ENCODE measurements around the gene CCNT2.
"Not testable (repeated sequence)": the region's sequence is repeated elsewhere in the genome, so short reads cannot be mapped to it uniquely, and the experiment has no call there.

The CCNT2 gene

GRCh38 chr2:134919341-134920210, 954 bp downstream of the CCNT2 start:
- DNase-seq (ENCODE audit: low spot score) = peak; percentile 37

GRCh38 chr2:134924912-134925311, 6.3 kb downstream of the CCNT2 start:
- DNase-seq (ENCODE audit: low spot score) = no peak

DNA sequence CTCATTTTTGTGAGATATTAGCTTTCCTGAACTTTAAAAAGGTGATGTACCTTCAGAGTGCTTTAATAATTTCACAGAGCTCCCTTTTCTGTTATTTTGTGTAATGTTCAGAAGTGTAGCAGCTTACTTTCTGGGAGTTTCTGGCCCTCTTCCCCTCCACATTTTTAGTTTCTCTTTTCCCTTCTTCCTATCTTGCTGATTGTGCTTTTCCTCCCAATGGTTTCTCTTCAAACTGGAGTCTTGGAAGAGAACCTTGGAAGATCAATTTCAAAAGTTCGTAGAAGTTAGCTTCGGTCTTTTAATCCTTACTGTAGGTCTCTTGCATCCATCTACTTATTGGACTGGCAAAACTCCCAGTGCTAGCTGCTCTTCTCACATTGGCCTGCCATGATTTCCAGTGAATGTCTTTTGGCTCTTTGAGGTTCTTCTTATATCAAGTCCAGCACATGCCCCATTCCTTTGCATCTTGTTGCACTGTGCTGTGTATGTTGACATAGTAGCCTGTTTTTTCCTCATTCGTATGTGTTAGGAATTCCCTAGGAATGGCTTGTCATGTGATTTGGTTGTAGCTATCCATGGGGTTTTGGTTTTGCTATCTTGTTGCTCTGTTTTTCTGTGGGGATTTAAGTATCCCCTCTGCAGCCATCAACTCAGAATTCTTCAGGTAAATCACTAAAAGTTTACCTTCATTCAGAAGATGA, 7.8 kb downstream of the CCNT2 start:
- no peak for DNase-seq (ENCODE audit: low spot score)

- DNase-seq (ENCODE audit: low spot score) = no peak
Measured at GRCh38 chr2:134927195-134927594, 8.6 kb downstream of the CCNT2 start.

GRCh38 chr2:134932864-134933526, 14.4 kb downstream of the CCNT2 start:
- DNase-seq (ENCODE audit: low spot score) = no peak

GRCh38 chr2:134933732-134934131, 15.1 kb downstream of the CCNT2 start:
- no peak for DNase-seq (ENCODE audit: low spot score)

- DNase-seq (ENCODE audit: low spot score) = no peak
Measured at GRCh38 chr2:134934150-134934549, 15.5 kb downstream of the CCNT2 start.

DNA sequence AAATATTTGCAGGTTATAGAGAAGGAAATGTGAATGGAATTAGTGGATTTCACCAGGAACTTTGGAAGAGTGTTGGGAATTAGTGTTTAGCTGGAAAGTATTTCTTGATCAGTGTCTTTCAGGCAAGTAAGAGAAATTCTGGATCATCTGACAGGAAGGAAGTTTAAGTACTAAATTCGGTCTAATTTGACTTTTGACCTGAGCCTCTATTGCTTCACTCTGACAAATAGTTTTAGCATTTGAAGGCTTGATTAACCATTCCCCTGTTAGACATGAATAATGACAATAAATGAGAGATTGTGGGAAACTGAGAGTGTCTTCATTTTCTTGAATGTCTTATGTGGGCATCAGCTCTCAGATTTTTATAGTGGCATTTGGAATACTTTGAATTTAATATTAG, 16.0 kb downstream of the CCNT2 start:
- DNase-seq (ENCODE audit: low spot score) = no peak

DNA sequence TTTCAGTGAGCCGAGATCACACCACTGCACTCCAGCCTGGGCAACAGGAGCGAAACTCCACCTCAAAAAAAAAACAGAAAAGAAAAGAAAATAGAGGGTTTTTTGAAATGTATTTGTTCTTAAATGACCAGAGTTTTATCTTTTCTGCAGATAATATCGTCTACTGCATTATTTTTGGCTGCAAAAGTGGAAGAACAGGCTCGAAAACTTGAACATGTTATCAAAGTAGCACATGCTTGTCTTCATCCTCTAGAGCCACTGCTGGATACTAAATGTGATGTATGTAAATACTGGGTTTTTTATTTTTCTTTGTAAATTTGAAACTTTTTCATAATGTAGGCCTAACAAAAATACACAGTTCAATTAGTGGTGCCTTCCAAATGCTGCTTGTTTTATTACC, 18.1 kb downstream of the CCNT2 start:
- no peak for DNase-seq (ENCODE audit: low spot score)

DNA sequence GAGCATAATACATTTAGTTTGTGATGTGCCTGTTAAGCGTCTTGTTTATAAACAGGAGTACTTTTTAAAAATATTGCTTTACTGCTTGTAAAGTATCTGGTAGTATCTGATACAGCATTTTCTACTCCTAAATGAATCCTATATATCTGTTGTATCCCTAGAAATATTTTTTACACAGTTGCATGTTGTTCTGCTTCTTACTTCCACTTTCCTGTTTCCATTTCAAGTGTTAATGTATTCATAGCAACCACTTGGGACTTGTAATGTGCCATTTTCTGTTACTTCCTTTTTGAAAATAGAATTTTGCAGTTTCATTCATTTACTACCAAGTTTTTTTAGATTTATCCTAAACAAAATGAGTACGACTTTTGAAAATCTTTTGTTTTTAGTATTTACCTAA, 24.9 kb downstream of the CCNT2 start:
- peak; percentile 35 for DNase-seq (ENCODE audit: low spot score)

GRCh38 chr2:134944975-134945374, 26.4 kb downstream of the CCNT2 start:
- DNase-seq (ENCODE audit: low spot score) = no peak

DNA sequence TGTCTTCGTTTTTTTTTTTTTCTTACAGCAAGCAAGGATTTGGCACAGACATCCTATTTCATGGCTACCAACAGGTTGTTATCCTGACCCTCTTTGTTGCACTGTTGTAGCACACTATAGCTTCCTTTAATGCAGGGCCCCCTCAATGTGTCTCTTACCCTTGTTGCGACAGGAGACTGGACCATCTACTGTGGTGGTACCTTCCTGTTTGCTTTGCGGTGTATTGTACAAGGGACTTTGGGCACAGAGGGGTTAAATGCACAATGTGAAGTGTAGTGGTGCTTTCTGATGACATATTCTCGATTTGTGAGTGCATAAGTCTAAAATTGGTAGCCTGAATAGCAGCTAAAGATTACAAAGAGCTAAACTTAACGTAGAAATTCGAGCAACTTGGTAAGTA, 27.5 kb downstream of the CCNT2 start:
- no peak for DNase-seq (ENCODE audit: low spot score)

DNA sequence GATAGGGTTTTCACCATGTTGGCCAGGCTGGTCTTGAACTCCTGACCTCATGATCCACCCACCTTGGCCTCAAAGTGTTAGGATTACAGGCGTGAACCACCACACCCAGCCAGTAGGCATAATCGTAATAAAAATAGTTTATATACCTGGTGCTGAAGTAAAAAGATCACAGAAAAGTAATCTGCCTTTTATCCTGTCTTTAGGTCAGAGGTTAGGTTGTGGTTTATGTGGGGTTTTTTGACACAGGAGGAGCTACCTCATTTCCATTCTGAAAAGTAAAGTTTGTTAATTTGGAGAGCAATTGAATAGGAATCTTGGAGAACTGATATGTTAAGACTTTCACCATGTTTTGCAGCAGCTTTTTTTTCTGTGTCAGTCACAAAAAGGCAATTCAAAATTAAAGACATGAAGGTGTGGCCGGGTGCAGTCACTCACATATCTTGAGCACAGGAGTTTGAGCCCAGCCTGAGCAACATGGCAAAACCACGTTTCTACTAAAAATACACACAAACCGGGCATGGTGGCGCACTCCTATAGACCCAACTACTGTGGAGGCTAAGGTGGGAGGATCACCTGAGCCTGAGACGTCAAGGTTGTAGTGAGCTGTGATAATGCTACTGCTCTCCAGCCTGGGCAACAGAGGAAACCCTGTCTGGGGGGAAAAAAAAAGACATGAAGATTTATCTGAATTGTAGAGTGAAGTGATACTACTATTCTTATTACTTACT, 31.5 kb downstream of the CCNT2 start:
- DNase-seq (ENCODE audit: low spot score) = no peak

DNA sequence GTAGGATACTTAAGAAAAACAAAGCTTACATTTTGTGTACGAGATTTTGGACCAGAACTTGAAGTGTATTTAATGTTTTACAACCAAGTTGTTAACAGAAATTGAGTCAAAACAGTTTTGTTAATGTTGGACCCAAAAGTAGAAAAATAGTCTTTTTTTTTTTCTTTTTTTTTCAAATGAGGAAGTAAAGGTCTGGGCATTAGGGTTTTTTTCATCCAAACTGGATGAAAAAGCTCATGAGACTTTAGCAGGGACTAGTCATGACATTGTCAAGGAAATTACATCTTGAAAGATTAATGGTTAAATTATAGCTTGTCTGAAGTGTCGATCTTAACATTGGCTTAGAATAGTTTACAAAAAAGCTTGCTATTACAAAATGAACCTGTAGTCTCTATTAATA, 32.3 kb downstream of the CCNT2 start:
- DNase-seq (ENCODE audit: low spot score) = no peak

DNA sequence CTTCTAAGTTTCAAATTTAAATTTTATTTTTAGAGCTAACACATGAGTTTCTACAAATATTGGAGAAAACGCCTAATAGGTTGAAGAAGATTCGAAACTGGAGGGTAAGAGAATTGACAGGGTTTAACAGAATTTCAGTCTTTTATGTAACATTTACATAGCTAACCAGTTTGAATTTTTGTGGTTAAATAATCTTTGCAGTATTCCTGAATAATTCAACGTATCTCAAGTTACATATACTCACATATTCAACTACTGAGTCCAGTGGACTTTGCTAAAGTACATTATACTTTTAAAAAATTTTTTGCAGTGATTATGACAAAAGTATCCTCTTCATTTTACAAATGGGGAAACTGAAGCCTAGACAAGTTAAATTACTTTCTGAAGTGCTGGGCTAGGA, 34.0 kb downstream of the CCNT2 start:
- DNase-seq (ENCODE audit: low spot score) = no peak

- DNase-seq (ENCODE audit: low spot score) = no peak
Measured at GRCh38 chr2:134954065-134954464, 35.4 kb downstream of the CCNT2 start.

- DNase-seq (ENCODE audit: low spot score) = no peak
Measured at GRCh38 chr2:134955744-134956143, 37.1 kb downstream of the CCNT2 start.

GRCh38 chr2:134957477-134957876, 38.9 kb downstream of the CCNT2 start:
- DNase-seq (ENCODE audit: low spot score) = no peak

- DNase-seq (ENCODE audit: low spot score) = not testable (repeated sequence)
Measured at GRCh38 chr2:134967166-134967565, 48.5 kb downstream of the CCNT2 start.

GRCh38 chr2:134973241-134974138, 54.9 kb downstream of the CCNT2 start:
- DNase-seq (ENCODE audit: low spot score) = no peak
